ENCODE data around the gene TDRD3. TPM values are rescaled to one million over a fixed set of nuclear protein-coding genes. Genes with fewer than 3 reads are reported as not detected.

The TDRD3 gene
- total and polyA plus RNA-seq, 2 experiments from 2014 or later, result 13.1 to 13.3 TPM

- no peak overlapping the region for H3K4me3 ChIP-seq
- ATAC-seq, result no peak
- H3K27me3 ChIP-seq (ENCODE audit: insufficient read depth), result no peaks in the 10 kb centered on the region
- peaks cover 16% of the 10 kb centered on the region for H3K9me3 Mint-ChIP-seq
- no peak overlapping the region for H2AFZ ChIP-seq
- no peak overlapping the region for H3K27ac ChIP-seq (ENCODE audit: low read depth)
- H3K4me2 ChIP-seq, result no peak overlapping the region
- no peaks in the 10 kb centered on the region for H3K27me3 Mint-ChIP-seq (ENCODE audit: insufficient read depth, low read depth, poor library complexity)
- no peak for TF ChIP-seq ZNF331 (CRISPR knock-in tag; IDR thresholded peaks at IDR 0.05; ENCODE audit: low read depth)
- TF ChIP-seq NANOG (IDR thresholded peaks at IDR 0.05; ENCODE audit: borderline replicate concordance), result no peak
- no peak for TF ChIP-seq CTCF (conservative IDR thresholded peaks at IDR 0.05; ENCODE audit: low read depth in 2 of 2)
- TF ChIP-seq ZNF462 (CRISPR knock-in tag; IDR thresholded peaks at IDR 0.05), result no peak
- no peak for TF ChIP-seq ETS1 (IDR thresholded peaks at IDR 0.05)
- TF ChIP-seq EZH2phosphoT487 (IDR thresholded peaks at IDR 0.05; ENCODE audit: unreplicated experiment), result no peak
- no peak for TF ChIP-seq EZH2 (IDR thresholded peaks at IDR 0.05; ENCODE audit: low read depth, unreplicated experiment)
- no peak for TF ChIP-seq REST (IDR thresholded peaks at IDR 0.05; ENCODE audit: unreplicated experiment)
- TF ChIP-seq CREB1 (CRISPR knock-in tag; IDR thresholded peaks at IDR 0.05; ENCODE audit: low read depth), result no peak
- no peak for TF ChIP-seq ZNF114 (CRISPR knock-in tag; IDR thresholded peaks at IDR 0.05)
- TF ChIP-seq JUNB (IDR thresholded peaks at IDR 0.05; ENCODE audit: unreplicated experiment), result no peak
- no peak for TF ChIP-seq POLR2AphosphoS5 (IDR thresholded peaks at IDR 0.05; ENCODE audit: low read depth)
- no peak overlapping the region for H3K4me3 Mint-ChIP-seq
- H3K79me2 ChIP-seq (replicated peaks; ENCODE audit: insufficient read depth), result peaks cover 5% of the 10 kb centered on the region
- DNase-seq (ENCODE audit: low spot score), result no peak
- H3F3A ChIP-seq (replicated peaks; ENCODE audit: low read depth), result no peaks in the 10 kb centered on the region
- H3K4me1 Mint-ChIP-seq, result peaks cover 12% of the 10 kb centered on the region
- no peak overlapping the region for H3K27ac Mint-ChIP-seq
- no peaks in the 10 kb centered on the region for H3K9me2 ChIP-seq (ENCODE audit: insufficient read depth)
- peaks cover 23% of the 10 kb centered on the region for H3K36me3 Mint-ChIP-seq (ENCODE audit: low read depth)
- peaks cover 2% of the 10 kb centered on the region; the same call in 1 of the 2 replicates for H3K36me3 ChIP-seq (ENCODE audit: insufficient read depth)
- H3K4me1 ChIP-seq (ENCODE audit: insufficient read depth), result no peaks in the 10 kb centered on the region; the same call in 1 of the 2 replicates
- no peaks in the 10 kb centered on the region for H4K20me1 ChIP-seq (replicated peaks; ENCODE audit: insufficient read depth)
Measured at GRCh38 chr13:60412909-60413616, 16.0 kb downstream of the TDRD3 start.

Data from GM23338 (cell line).